Endothelial cell of umbilical vein (primary cell): Measurements from ENCODE around the gene DEPDC7. TPM values are rescaled to one million over a fixed set of nuclear protein-coding genes. Genes with fewer than 3 reads are reported as not detected.

Experiments used
- BruUV-seq: library from RNA; stranded (reverse); fragments of 400-500 nt; replicated peaks from 2 replicates; lab custom pipeline; 2021; lab: Mats Ljungman, UMichigan
- CTCF ChIA-PET: fragments of 300-600, 350-600 bp; sonication (Branson Sonifier 250); formaldehyde crosslinking; loops from one replicate; lab custom pipeline; 2021; ENCODE audit warnings: antibody characterized with exemption, inconsistent platforms; lab: Charles Lee
- POLR2A ChIA-PET: fragments of 300-600, 350-600 bp; sonication (Branson Sonifier 250); formaldehyde crosslinking; loops from one replicate; lab custom pipeline; 2021; ENCODE audit warnings: antibody characterized with exemption, inconsistent platforms; lab: Charles Lee
- DNase-seq: peaks from one replicate; pipeline ENCODE4 v3.0.0-alpha.2; 2011; ENCODE audit warnings: low read depth, low spot score
- FAIRE-seq: peaks from 2 replicates; lab custom pipeline; 2011; peaks lifted over from hg19 to GRCh38; lab: Jason Lieb, UNC
- H2AFZ ChIP-seq: 2 replicates; pipeline ENCODE4 v1.6.0; 2012; ENCODE audit warnings: low read depth, low read length, control low read depth, inconsistent platforms
- H3K27ac ChIP-seq: 2 replicates; pipeline ENCODE4 v1.5.1; 2011; ENCODE audit warnings: low read depth, mild to moderate bottlenecking, control low read depth, low read length, moderate library complexity; ENCODE audit not compliant: insufficient read depth
- H3K27me3 ChIP-seq, 2 experiments: 2 replicates each; pipeline versions ENCODE4 v1.6.0 to v1.6.1; 2011; ENCODE audit warnings: low read length in 2 of 2, mixed read lengths in 1 of 2; ENCODE audit not compliant: control insufficient read depth in 2 of 2, insufficient read depth in 2 of 2
- H3K36me3 ChIP-seq, 2 experiments: 2 replicates in 1 of 2; 3 replicates in 1 of 2; pipeline ENCODE4 v1.5.1; 2011; ENCODE audit warnings: low read length in 2 of 2, mild to moderate bottlenecking in 1 of 2, moderate library complexity in 1 of 2; ENCODE audit not compliant: control insufficient read depth in 2 of 2, insufficient read depth in 2 of 2; ENCODE audit errors: extremely low read depth in 1 of 2
- H3K4me1 ChIP-seq: 3 replicates; pipeline ENCODE4 v1.5.1; 2011; ENCODE audit warnings: mild to moderate bottlenecking, low read length; ENCODE audit not compliant: control insufficient read depth, insufficient read depth; ENCODE audit errors: extremely low read depth
- H3K4me2 ChIP-seq: 2 replicates; pipeline ENCODE4 v1.6.1; 2011; ENCODE audit warnings: low read length, control low read depth, mixed read lengths; ENCODE audit not compliant: insufficient read depth
- H3K4me3 ChIP-seq, 3 experiments: fragments of 200-600 bp in 1 of 3; sonication (generic), shearing (Covaris generic) in 1 of 3; replicated peaks in 1 of 3; 2 replicates each; pipeline ENCODE4 v1.5.1; 2011 to 2016; ENCODE audit warnings: control low read depth in 3 of 3, low read length in 3 of 3, mild to moderate bottlenecking in 2 of 3, inconsistent platforms in 1 of 3, low read depth in 1 of 3, moderate library complexity in 1 of 3; ENCODE audit not compliant: insufficient read depth in 1 of 3
- H3K79me2 ChIP-seq: 2 replicates; pipeline ENCODE4 v1.6.0; 2012; ENCODE audit warnings: low read length, inconsistent platforms; ENCODE audit not compliant: control insufficient read depth, insufficient read depth
- H3K9ac ChIP-seq: replicated peaks from 2 replicates; pipeline ENCODE3; 2011; ENCODE audit warnings: low read length, control low read depth; ENCODE audit not compliant: insufficient read depth; ENCODE audit errors: extremely low read depth
- H3K9me1 ChIP-seq: replicated peaks from 3 replicates; pipeline ENCODE4 v1.6.0; 2011; ENCODE audit warnings: mild to moderate bottlenecking, low read length; ENCODE audit not compliant: control insufficient read depth, insufficient read depth; ENCODE audit errors: extremely low read depth
- H3K9me3 ChIP-seq: replicated peaks from 2 replicates; pipeline ENCODE4 v1.5.1; 2012; ENCODE audit warnings: low read length, inconsistent platforms; ENCODE audit not compliant: control insufficient read depth, insufficient read depth
- H4K20me1 ChIP-seq: replicated peaks from 2 replicates; pipeline ENCODE3; 2011; ENCODE audit warnings: mild to moderate bottlenecking, low read length; ENCODE audit not compliant: control insufficient read depth, insufficient read depth; ENCODE audit errors: extremely low read depth
- EZH2 ChIP-seq: IDR thresholded peaks from 2 replicates; pipeline ENCODE4 v1.6.1; 2012; ENCODE audit warnings: borderline replicate concordance, low read depth, mild to moderate bottlenecking, moderate library complexity, low read length, inconsistent platforms; ENCODE audit not compliant: severe bottlenecking
- FOS ChIP-seq: IDR thresholded peaks from 2 replicates; pipeline ENCODE4 v1.6.1; 2011; ENCODE audit warnings: mild to moderate bottlenecking, low read length, moderate library complexity, borderline replicate concordance; ENCODE audit not compliant: insufficient read depth
- GATA2 ChIP-seq: IDR thresholded peaks from 2 replicates; pipeline ENCODE4 v1.7.0; 2011; ENCODE audit warnings: low read depth, mild to moderate bottlenecking, moderate library complexity, mixed read lengths, low read length; ENCODE audit not compliant: insufficient read length, insufficient read depth
- JUN ChIP-seq: IDR thresholded peaks from 2 replicates; pipeline ENCODE4 v1.6.1; 2011; ENCODE audit warnings: borderline replicate concordance, low read depth; ENCODE audit not compliant: insufficient read length, insufficient read depth
- MAX ChIP-seq: IDR thresholded peaks from 2 replicates; pipeline ENCODE4 v1.6.1; 2011; ENCODE audit not compliant: insufficient read depth, insufficient read length
- MYC ChIP-seq: IDR thresholded peaks from one replicate; pipeline ENCODE4 v1.6.1; 2011; ENCODE audit warnings: mild to moderate bottlenecking, low read depth, low read length
- POLR2A ChIP-seq: IDR thresholded peaks from 2 replicates; pipeline ENCODE4 v1.6.1; 2012; ENCODE audit warnings: low read depth, mild to moderate bottlenecking, control low read depth, low read length
- POLR2AphosphoS5 ChIP-seq: IDR thresholded peaks from 2 replicates; pipeline ENCODE4 v1.6.1; 2012; ENCODE audit warnings: low read depth, mild to moderate bottlenecking, control low read depth, low read length, moderate library complexity; ENCODE audit not compliant: insufficient read depth
- dilution Hi-C: fragments of 300-500 bp; cut with MboI; formaldehyde crosslinking; loops from one replicate; pipeline ENCODE4 v1.15.0; 2019; ENCODE audit warnings: low sequenced_read_pairs; ENCODE audit not compliant: extremely low pct_ligation_motif_present
- intact Hi-C: fragments of 100-400 bp; cut with micrococcal nuclease; formaldehyde crosslinking; loops from one replicate; pipeline ENCODE4 v1.10.0; 2022
- polyA plus RNA-seq, 4 experiments: library from polyadenylated mRNA; depleted of rRNA in 3 of 4; stranded (reverse) in 3 of 4; unstranded in 1 of 4; fragments of >200 nt; gene quantifications; 2 replicates each; pipeline versions ENCODE4 v1.2.1 to v1.2.3, GENCODE V29; 2011 to 2012; ENCODE audit warnings: missing spikeins in 1 of 4
- total RNA-seq: library from RNA; stranded (reverse); gene quantifications from 2 replicates; pipeline ENCODE4 v1.2.3, GENCODE V29; 2021
- TF ChIP-seq, protein P1 (sequence below), 2 donors: IDR thresholded peaks; 1 replicate in 1 of 2; 2 replicates in 1 of 2; pipeline ENCODE4 v1.5.1; 2011; ENCODE audit warnings: low read length in 2 of 2, mild to moderate bottlenecking in 2 of 2, moderate library complexity in 2 of 2, control low read depth in 1 of 2, inconsistent platforms in 1 of 2, low read depth in 1 of 2; ENCODE audit not compliant: insufficient read depth in 1 of 2; ENCODE audit errors: extremely low read depth in 1 of 2

The DEPDC7 gene
- total and polyA plus RNA-seq, 2 donors (not counting 3 experiments of a cell fraction or from before 2014, with no cell fraction given) = 0.08 TPM; not detected in 1

- BruUV-seq = no TSS peak
- no peaks in the 10 kb centered on the region for H3K36me3 ChIP-seq
- no peak overlapping the region for H3K27ac ChIP-seq
- H3K4me1 ChIP-seq = peaks cover 5% of the 10 kb centered on the region
- no peak for DNase-seq
- H3K4me3 ChIP-seq = no peak overlapping the region
- H3K79me2 ChIP-seq = no peaks in the 10 kb centered on the region
- no peaks in the 10 kb centered on the region for H3K9me1 ChIP-seq
- FAIRE-seq = no peak
- H3K9me3 ChIP-seq = no peaks in the 10 kb centered on the region
- CTCF ChIA-PET = interaction anchor here (0.9 kb wide), 1 partner anchor 9 kb away, joined by 3 read pairs; no protein-coding TSS in a partner anchor
- no peak overlapping the region for H3K9ac ChIP-seq
- H3K4me2 ChIP-seq = no peak overlapping the region
- TF ChIP-seq JUN (no peak), POLR2A (no peak), FOS (no peak), POLR2AphosphoS5 (no peak)
- dilution Hi-C loops = no loop called here
- POLR2A ChIA-PET = no interaction called here
- H3K27me3 ChIP-seq = peaks cover 16 to 30% of the 10 kb centered on the region in 2 experiments
- intact Hi-C loops = no loop called here
- H2AFZ ChIP-seq = no peak overlapping the region
- no peaks in the 10 kb centered on the region for H4K20me1 ChIP-seq
Measured at GRCh38 chr11:33013755-33014154, 1.9 kb upstream of the DEPDC7 start.

DNA sequence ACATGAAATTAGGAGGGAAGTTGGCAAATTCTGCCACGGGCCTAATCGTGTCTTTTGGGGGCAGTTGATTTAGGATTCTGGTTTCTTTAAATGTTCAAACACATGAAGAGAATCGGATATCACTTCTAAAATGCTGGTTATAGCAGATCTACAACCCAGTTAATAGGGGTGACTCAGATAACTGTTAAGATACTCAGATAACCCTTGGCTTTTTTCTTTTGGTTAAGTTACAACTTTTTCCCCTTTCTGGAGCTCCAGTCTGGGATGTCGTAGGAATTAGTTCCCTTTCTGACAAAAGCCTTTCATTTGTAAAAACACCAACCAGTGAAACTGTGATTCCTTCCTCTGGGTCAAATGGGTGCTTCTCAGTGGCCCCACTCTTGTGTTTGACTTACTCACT lies 976 bp downstream of the DEPDC7 start:
- H3K9me3 ChIP-seq = no peaks in the 10 kb centered on the region
- H3K9me1 ChIP-seq = no peaks in the 10 kb centered on the region
- H3K27ac ChIP-seq = no peak overlapping the region
- no peaks in the 10 kb centered on the region for H3K79me2 ChIP-seq
- H3K9ac ChIP-seq = no peak overlapping the region
- H2AFZ ChIP-seq = no peak overlapping the region
- no peak for TF ChIP-seq MYC
- no peak for TF ChIP-seq MAX
- TF ChIP-seq, protein P1, sequence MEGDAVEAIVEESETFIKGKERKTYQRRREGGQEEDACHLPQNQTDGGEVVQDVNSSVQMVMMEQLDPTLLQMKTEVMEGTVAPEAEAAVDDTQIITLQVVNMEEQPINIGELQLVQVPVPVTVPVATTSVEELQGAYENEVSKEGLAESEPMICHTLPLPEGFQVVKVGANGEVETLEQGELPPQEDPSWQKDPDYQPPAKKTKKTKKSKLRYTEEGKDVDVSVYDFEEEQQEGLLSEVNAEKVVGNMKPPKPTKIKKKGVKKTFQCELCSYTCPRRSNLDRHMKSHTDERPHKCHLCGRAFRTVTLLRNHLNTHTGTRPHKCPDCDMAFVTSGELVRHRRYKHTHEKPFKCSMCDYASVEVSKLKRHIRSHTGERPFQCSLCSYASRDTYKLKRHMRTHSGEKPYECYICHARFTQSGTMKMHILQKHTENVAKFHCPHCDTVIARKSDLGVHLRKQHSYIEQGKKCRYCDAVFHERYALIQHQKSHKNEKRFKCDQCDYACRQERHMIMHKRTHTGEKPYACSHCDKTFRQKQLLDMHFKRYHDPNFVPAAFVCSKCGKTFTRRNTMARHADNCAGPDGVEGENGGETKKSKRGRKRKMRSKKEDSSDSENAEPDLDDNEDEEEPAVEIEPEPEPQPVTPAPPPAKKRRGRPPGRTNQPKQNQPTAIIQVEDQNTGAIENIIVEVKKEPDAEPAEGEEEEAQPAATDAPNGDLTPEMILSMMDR (IDR thresholded peaks at IDR 0.05; ENCODE audit: extremely low read depth in 1 of 2, insufficient read depth in 1 of 2, low read depth in 1 of 2, low read length in 2 of 2) = no peak
- no peak for TF ChIP-seq JUN
- TF ChIP-seq FOS = no peak
- no peak for TF ChIP-seq GATA2
- no peak for TF ChIP-seq POLR2AphosphoS5
- no peak for TF ChIP-seq EZH2
- TF ChIP-seq POLR2A = no peak
- ChIA-PET POLR2A (no interaction called here), CTCF (interaction anchor here (1.2 to 1.4 kb wide), 2 partner anchors 16 to 61 kb away, joined by 3 to 5 read pairs; no protein-coding TSS in a partner anchor)
- H3K4me2 ChIP-seq = peak overlapping the region; percentile 54
- H3K36me3 ChIP-seq = no peaks in the 10 kb centered on the region
- BruUV-seq = no TSS peak
- DNase-seq = no peak
- peak; percentile 12 for FAIRE-seq
- dilution Hi-C loops = no loop called here
- intact Hi-C loops = no loop called here
- H3K4me3 ChIP-seq = no peak overlapping the region
- peaks cover 5% of the 10 kb centered on the region for H3K4me1 ChIP-seq
- H4K20me1 ChIP-seq = no peaks in the 10 kb centered on the region
- H3K27me3 ChIP-seq = peaks cover 20 to 37% of the 10 kb centered on the region in 2 experiments
